H9 (cell line): ENCODE results near the gene KIF1A. TPM values are rescaled to one million over a fixed set of nuclear protein-coding genes. Genes with fewer than 3 reads are reported as not detected.

Source experiments
- DNase-seq: peaks from one replicate; pipeline ENCODE4 v3.0.0-alpha.2; 2017
- H2AFZ ChIP-seq: one replicate; pipeline ENCODE4 v1.6.1; 2013; ENCODE audit warnings: mild to moderate bottlenecking, low read length, control low read depth, moderate library complexity
- H2AK5ac ChIP-seq: 2 replicates; pipeline ENCODE4 v1.6.1; 2013; ENCODE audit warnings: low read length, control low read depth, mixed read lengths; ENCODE audit not compliant: insufficient read length
- H2BK120ac ChIP-seq: one replicate; pipeline ENCODE4 v1.6.1; 2013; ENCODE audit warnings: low read depth, mild to moderate bottlenecking, low read length, control low read depth, inconsistent platforms; ENCODE audit not compliant: poor library complexity, severe bottlenecking
- H2BK12ac ChIP-seq: 2 replicates; pipeline ENCODE4 v1.6.1; 2013; ENCODE audit warnings: low read length, control low read depth, mixed read lengths, low read depth; ENCODE audit not compliant: insufficient read length
- H2BK15ac ChIP-seq: 2 replicates; pipeline ENCODE4 v1.6.1; 2013; ENCODE audit warnings: low read depth, low read length, control low read depth
- H2BK20ac ChIP-seq: one replicate; pipeline ENCODE4 v1.6.1; 2013; ENCODE audit warnings: low read depth, mild to moderate bottlenecking, low read length, control low read depth, inconsistent platforms; ENCODE audit not compliant: poor library complexity, severe bottlenecking
- H2BK5ac ChIP-seq: 2 replicates; pipeline ENCODE4 v1.6.1; 2013; ENCODE audit warnings: low read length, control low read depth, mixed read lengths; ENCODE audit not compliant: insufficient read length
- H3K14ac ChIP-seq: 2 replicates; pipeline ENCODE4 v1.6.1; 2013; ENCODE audit warnings: low read length, control low read depth; ENCODE audit not compliant: insufficient read depth
- H3K18ac ChIP-seq: 2 replicates; pipeline ENCODE4 v1.6.1; 2013; ENCODE audit warnings: low read depth, mild to moderate bottlenecking, mixed read lengths, low read length, control low read depth; ENCODE audit not compliant: insufficient read length
- H3K23ac ChIP-seq: 2 replicates; pipeline ENCODE4 v1.6.1; 2013; ENCODE audit warnings: low read length, control low read depth, mixed read lengths, low read depth; ENCODE audit not compliant: insufficient read length
- H3K23me2 ChIP-seq: 2 replicates; pipeline ENCODE4 v1.6.1; 2013; ENCODE audit warnings: low read depth, mild to moderate bottlenecking, mixed read lengths, low read length, control low read depth; ENCODE audit not compliant: insufficient read length, poor library complexity, severe bottlenecking
- H3K27ac ChIP-seq: 2 replicates; pipeline ENCODE4 v1.5.1; 2013; ENCODE audit warnings: low read length, control low read depth, mixed read lengths, low read depth; ENCODE audit not compliant: insufficient read length
- H3K27me3 ChIP-seq: 2 replicates; pipeline ENCODE4 v1.6.1; 2013; ENCODE audit warnings: low read length, control low read depth, inconsistent platforms; ENCODE audit not compliant: insufficient read depth
- H3K4ac ChIP-seq: 2 replicates; pipeline ENCODE4 v1.6.1; 2013; ENCODE audit warnings: low read depth, mild to moderate bottlenecking, control low read depth, inconsistent platforms, low read length, moderate library complexity
- H3K4me1 ChIP-seq: 2 replicates; pipeline ENCODE4 v1.6.1; 2013; ENCODE audit warnings: low read length, control low read depth, inconsistent platforms; ENCODE audit not compliant: insufficient read depth
- H3K4me2 ChIP-seq: 2 replicates; pipeline ENCODE4 v1.6.1; 2013; ENCODE audit warnings: low read length, control low read depth, mixed read lengths; ENCODE audit not compliant: insufficient read length, insufficient read depth
- H3K56ac ChIP-seq: 2 replicates; pipeline ENCODE4 v1.6.1; 2013; ENCODE audit warnings: low read depth, mild to moderate bottlenecking, mixed read lengths, low read length, control low read depth; ENCODE audit not compliant: insufficient read length
- H3K79me1 ChIP-seq: 2 replicates; pipeline ENCODE4 v1.6.1; 2013; ENCODE audit warnings: low read depth, mild to moderate bottlenecking, moderate library complexity, low read length, control low read depth, inconsistent platforms; ENCODE audit not compliant: insufficient read depth, poor library complexity, severe bottlenecking
- H3K79me2 ChIP-seq: 2 replicates; pipeline ENCODE4 v1.6.1; 2013; ENCODE audit warnings: low read length, control low read depth, inconsistent platforms; ENCODE audit not compliant: insufficient read depth
- H3K9ac ChIP-seq: 2 replicates; pipeline ENCODE4 v1.6.1; 2013; ENCODE audit warnings: low read length, control low read depth, mixed read lengths; ENCODE audit not compliant: insufficient read length; ENCODE audit errors: extremely low read depth
- H3K9me3 ChIP-seq: one replicate; pipeline ENCODE4 v1.6.1; 2013; ENCODE audit warnings: low read depth, low read length, inconsistent platforms; ENCODE audit not compliant: control insufficient read depth
- H3T11ph ChIP-seq: one replicate; pipeline ENCODE4 v1.6.1; 2013; ENCODE audit warnings: mild to moderate bottlenecking, low read length, control low read depth, inconsistent platforms
- H4K20me1 ChIP-seq: one replicate; pipeline ENCODE4 v1.6.1; 2013; ENCODE audit not compliant: control insufficient read depth, insufficient read length, insufficient read depth
- H4K5ac ChIP-seq: 2 replicates; pipeline ENCODE4 v1.6.1; 2013; ENCODE audit warnings: low read depth, mild to moderate bottlenecking, mixed read lengths, low read length, control low read depth; ENCODE audit not compliant: insufficient read length
- H4K8ac ChIP-seq: replicated peaks from 2 replicates; pipeline ENCODE4 v1.6.1; 2013; ENCODE audit warnings: low read length, control low read depth, mixed read lengths, low read depth; ENCODE audit not compliant: insufficient read length
- H4K91ac ChIP-seq: 2 replicates; pipeline ENCODE4 v1.6.1; 2013; ENCODE audit warnings: low read depth, mild to moderate bottlenecking, moderate library complexity, mixed read lengths, low read length, control low read depth; ENCODE audit not compliant: insufficient read length
- H3K27ac Mint-ChIP-seq, 3 experiments: 2 replicates in 2 of 3; 3 replicates in 1 of 3; pipeline ENCODE4 v1.8.0; 2020 to 2021; ENCODE audit warnings: mixed read lengths in 3 of 3, mild to moderate bottlenecking in 1 of 3, moderate library complexity in 1 of 3
- H3K27me3 Mint-ChIP-seq: 2 replicates; pipeline ENCODE4 v1.8.0; 2021; ENCODE audit warnings: low read depth, mild to moderate bottlenecking, moderate library complexity, mixed read lengths
- H3K36me3 Mint-ChIP-seq, 3 experiments: 2 replicates in 2 of 3; 3 replicates in 1 of 3; pipeline ENCODE4 v1.8.0; 2020 to 2021; ENCODE audit warnings: low read depth in 3 of 3, mixed read lengths in 3 of 3; ENCODE audit not compliant: insufficient read depth in 1 of 3
- H3K4me1 Mint-ChIP-seq, 2 experiments: 2 replicates each; pipeline ENCODE4 v1.8.0; 2020; ENCODE audit warnings: mixed read lengths in 2 of 2
- H3K4me3 Mint-ChIP-seq, 2 experiments: 2 replicates in 1 of 2; 3 replicates in 1 of 2; pipeline ENCODE4 v1.8.0; 2020 to 2021; ENCODE audit warnings: mild to moderate bottlenecking in 2 of 2, mixed read lengths in 2 of 2, moderate library complexity in 1 of 2
- H3K9me3 Mint-ChIP-seq, 2 experiments: 2 replicates in 1 of 2; 3 replicates in 1 of 2; pipeline ENCODE4 v1.8.0; 2020; ENCODE audit warnings: mild to moderate bottlenecking in 2 of 2, mixed read lengths in 2 of 2, moderate library complexity in 1 of 2
- WGBS: extraction: QIAGEN DNeasy Blood & Tissue Kit; methylation state at CpG from one replicate; pipeline ENCODE4 v1.1.7; 2013; ENCODE audit warnings: missing lambda C conversion rate, low lambda C conversion rate, mixed read lengths; ENCODE audit not compliant: insufficient read length; ENCODE audit errors: extremely low coverage; 5-methylcytosine and 5-hydroxymethylcytosine counted together
- total RNA-seq: library from RNA; stranded (reverse); gene quantifications from 2 replicates; pipeline ENCODE4 v1.2.1, GENCODE V29; 2021
- TF ChIP-seq, protein P1 (sequence below): fragments of 200-600 bp; sonication (generic); conservative IDR thresholded peaks from 3 replicates; pipeline ENCODE4 v1.8.0; 2021; ENCODE audit warnings: antibody characterized with exemption, mild to moderate bottlenecking

KIF1A gene
- total RNA-seq, 1 experiment from 2014 or later, result 204 TPM

- Mint-ChIP-seq H3K4me1 (no peaks in the 10 kb centered on the region), H3K4me3 (no peak overlapping the region), H3K27ac (no peak overlapping the region), H3K9me3 (no peaks in the 10 kb centered on the region), H3K36me3 (peaks cover 12 to 57% (median 55%) of the 10 kb centered on the region in 3 experiments), H3K27me3 (no peaks in the 10 kb centered on the region)
- no peaks in the 10 kb centered on the region for H3K23me2 ChIP-seq
- no peak overlapping the region for H3K23ac ChIP-seq
- H3K56ac ChIP-seq, result no peak overlapping the region
- peaks cover 2% of the 10 kb centered on the region; the same call in 1 of the 2 replicates for H3K79me2 ChIP-seq
- H2BK15ac ChIP-seq, result no peak overlapping the region
- no peak overlapping the region for H3K4me2 ChIP-seq
- H3K14ac ChIP-seq, result no peak overlapping the region; the same call in 1 of the 2 replicates
- no peak overlapping the region for H3K18ac ChIP-seq
- H3K27me3 ChIP-seq, result no peaks in the 10 kb centered on the region
- no peaks in the 10 kb centered on the region for H3K9me3 ChIP-seq
- no CpG with 5 or more reads among the region's 8 CpGs for WGBS
- H4K8ac ChIP-seq, result no peak overlapping the region
- H2BK120ac ChIP-seq, result no peak overlapping the region
- no peak overlapping the region for H3K27ac ChIP-seq
- H2AFZ ChIP-seq, result no peak overlapping the region
- no peak overlapping the region for H3K9ac ChIP-seq
- peaks cover 8% of the 10 kb centered on the region for H3K79me1 ChIP-seq
- H2BK5ac ChIP-seq, result no peak overlapping the region
- no peak overlapping the region for H2BK12ac ChIP-seq
- no peaks in the 10 kb centered on the region for H3K4me1 ChIP-seq
- H3K4ac ChIP-seq, result no peak overlapping the region
- no peak overlapping the region for H3T11ph ChIP-seq
- H4K20me1 ChIP-seq, result no peaks in the 10 kb centered on the region
- H2AK5ac ChIP-seq, result no peak overlapping the region
- no peak overlapping the region for H4K5ac ChIP-seq
- TF ChIP-seq, protein P1, sequence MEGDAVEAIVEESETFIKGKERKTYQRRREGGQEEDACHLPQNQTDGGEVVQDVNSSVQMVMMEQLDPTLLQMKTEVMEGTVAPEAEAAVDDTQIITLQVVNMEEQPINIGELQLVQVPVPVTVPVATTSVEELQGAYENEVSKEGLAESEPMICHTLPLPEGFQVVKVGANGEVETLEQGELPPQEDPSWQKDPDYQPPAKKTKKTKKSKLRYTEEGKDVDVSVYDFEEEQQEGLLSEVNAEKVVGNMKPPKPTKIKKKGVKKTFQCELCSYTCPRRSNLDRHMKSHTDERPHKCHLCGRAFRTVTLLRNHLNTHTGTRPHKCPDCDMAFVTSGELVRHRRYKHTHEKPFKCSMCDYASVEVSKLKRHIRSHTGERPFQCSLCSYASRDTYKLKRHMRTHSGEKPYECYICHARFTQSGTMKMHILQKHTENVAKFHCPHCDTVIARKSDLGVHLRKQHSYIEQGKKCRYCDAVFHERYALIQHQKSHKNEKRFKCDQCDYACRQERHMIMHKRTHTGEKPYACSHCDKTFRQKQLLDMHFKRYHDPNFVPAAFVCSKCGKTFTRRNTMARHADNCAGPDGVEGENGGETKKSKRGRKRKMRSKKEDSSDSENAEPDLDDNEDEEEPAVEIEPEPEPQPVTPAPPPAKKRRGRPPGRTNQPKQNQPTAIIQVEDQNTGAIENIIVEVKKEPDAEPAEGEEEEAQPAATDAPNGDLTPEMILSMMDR, result no peak
- no peak overlapping the region for H2BK20ac ChIP-seq
- no peak overlapping the region for H4K91ac ChIP-seq
- DNase-seq, result no peak
Observed at GRCh38 chr2:240786355-240786841, 33.6 kb downstream of the KIF1A start.
